DLD1 (cell line): ENCODE measurements around the gene DSTN.
"Not testable (repeated sequence)": the region's sequence is repeated elsewhere in the genome, so short reads cannot be mapped to it uniquely, and the experiment has no call there.

Experiments used
- in situ Hi-C: cut with HindIII; loops from 2 replicates; pipeline ENCODE4 v1.10.0; 2017; ENCODE audit warnings: low sequenced_read_pairs

DSTN gene

DNA sequence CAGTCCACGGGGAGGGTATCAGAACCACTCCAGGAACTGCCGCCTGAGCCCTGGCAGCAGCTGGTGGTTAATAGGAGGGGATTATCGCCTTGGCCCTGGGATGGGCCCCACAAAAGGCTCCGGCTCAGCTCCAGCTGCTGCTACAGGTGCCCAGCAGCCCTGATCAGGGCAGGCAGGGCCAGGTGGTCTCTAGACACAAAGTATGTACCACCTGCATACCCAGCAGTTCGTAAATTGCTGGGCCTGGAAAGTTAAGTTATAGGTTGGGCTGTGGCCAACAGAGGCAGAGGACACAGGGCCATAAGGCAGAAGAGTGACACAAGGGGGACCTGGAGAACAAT lies 77.1 kb downstream of the DSTN start:
- in situ Hi-C loops = no loop called here

DNA sequence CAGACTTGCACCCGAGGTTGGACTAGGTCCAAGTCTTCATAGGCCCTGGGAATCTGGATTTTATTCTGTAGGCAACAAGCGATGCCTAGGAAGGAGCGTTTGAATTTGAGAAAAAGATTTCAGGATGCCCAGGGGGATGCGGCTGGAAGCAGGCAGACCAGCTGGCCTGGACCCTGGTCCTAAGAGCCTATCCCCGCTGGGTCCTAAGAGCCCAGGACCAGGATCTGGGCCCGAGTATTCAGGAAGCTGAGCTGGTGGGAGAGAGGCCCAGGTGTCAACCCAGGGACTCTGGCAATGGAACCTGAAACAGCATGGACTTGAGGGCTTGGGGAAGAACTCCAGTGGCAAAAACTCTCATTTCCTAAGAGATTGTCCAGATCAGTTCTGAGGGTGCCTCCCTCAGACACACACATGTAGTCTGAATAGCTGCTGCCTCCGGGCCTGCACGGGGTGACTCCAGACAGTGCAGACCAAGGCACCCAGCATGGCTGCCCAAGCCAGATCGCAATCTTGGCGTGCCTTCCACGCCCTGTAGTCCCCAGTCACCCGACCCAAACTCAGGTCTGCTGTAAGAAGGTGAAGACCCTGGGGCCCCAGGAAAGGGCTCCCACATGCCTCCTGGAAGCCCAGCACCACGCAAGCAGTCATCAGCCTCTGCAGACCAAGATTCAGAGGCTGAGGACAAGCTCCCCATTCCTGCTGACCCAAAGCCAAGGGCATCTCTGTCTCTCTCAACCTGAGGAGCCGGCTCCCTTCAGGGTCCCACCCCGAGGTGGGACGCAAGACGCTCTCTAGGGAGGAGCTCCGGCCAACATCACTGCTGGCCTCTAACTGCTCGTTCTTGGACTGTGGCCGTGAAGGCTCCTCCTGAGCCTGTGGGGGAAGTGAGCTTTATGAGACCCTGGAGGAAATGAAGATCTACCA lies 77.8 kb downstream of the DSTN start:
- in situ Hi-C loops = no loop called here

DNA sequence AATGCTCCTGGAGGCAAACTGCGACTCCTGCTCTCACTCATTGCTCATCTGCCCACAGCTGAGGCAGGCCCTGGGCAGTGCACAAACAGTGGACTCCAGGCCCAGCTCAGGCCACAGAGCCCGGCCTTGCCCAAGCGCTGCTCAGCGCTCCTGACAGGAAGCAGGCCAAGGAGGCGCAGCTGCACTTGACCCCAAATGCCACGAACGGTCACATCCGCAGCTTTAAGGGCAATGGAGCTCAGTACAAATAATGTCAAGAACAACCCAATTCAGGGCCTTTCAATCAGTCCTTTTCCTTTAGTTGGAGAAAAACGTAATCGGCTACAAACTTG lies 78.4 kb downstream of the DSTN start:
- in situ Hi-C loops = no loop called here

DNA sequence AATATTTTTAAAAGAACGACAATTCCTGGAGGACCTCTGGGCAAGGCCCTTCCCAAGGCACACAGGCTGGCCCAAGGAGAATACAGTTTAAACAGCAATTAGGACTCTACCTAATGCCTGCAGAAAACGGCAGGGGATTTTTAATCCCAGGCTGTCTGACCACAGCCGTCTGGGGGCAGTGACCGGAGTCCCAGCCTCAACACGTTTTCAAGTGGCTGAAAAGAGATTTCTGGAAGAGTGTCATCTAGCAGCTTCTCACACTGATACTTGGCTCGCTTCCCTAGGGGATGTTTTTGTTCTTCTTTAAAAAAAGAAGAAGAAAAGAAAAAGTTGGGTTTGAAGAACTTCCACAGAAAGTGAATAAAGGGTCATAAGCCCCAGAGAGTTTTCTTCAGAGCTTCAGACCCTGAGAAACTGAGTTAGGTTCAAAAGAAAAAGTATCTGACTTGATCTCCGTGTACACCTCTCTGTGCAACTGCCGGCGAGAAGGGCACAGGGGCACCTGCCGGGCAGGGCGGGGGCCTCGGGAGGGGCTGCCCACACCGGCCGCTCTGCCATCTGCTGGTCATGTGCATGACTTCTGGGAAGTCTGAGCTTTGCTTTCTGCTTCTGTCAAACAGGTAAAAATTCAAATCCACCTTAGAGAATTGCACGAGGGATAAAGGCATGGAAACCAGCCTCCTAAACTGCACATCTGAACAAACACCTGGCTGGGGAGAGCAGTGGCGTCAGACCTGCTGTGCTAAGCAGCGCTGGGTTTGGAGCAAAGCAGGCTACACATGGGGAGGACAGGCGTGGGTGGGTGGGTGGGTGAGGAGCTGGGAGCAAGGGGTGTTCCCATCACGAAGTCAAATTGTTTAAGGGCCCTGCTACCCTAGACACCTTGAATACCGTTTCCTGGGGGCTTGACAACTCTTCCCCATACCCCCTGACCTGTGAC lies 79.2 kb downstream of the DSTN start:
- in situ Hi-C loops = no loop called here

DNA sequence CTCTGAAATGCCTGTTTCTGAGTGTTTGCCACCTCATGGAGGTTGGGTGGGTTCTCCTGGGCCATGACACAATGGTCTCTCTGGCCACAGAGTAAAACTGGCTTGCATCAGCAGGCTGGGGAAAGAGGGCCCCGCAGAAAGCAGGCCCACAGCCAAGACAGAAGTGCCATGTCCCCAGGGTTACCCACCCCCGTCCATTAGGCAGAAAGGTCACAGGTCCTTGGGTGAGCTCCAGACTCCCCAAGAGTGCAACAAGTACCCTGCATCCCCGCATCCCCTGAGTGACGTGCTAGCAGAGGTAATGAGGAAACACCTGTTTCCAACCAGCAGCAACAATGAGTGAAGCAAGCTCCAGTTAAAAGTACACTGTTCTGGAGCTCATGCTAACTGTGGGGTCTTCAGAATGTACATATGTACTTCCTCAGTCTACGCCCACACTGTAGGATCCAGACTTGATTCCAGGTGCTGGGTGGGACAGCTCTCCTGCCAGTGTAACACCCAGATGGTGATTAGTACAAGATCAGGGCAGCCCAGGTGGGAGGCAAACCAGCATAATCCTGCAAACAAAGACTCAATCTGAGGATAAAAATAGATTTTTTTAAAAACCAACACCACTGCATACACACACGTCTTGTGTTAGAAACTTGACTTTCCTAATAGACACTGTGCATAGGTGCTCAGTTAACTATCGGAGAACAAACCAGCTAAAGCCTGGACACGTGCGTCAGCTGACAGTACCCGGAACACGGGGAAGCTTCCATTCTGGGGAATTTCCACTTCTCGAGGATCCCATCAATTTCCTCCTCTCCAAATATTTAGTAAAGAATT lies 80.6 kb downstream of the DSTN start:
- in situ Hi-C loops = no loop called here

DNA sequence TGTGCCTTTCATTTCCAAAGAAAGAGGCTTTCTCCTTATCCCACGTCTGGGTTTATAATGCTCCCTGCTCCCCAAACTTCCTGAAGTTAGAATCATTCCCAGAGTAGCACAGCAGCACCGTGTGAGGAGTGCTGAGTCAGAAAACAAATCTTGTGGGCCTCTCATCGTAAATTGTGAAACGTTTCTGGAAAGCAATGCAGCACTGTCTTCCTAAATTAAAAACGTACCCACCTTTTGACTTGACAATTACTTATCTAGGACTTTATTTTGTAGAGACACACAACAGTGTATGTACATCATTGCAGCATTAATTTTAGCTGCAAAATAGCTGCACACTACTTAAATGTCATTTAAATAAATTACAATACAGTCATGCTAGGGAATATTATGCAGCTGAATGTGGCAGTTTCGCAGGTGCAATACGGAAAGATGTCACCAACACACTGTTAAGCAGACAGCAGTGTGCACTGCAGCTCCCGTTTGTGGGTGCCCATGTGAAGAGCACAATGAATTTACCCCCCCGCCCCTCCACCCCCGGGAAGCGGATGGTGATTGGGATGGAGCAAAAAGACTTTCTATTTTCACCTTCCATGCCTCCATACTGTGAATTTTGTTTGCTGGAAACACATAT lies 81.4 kb downstream of the DSTN start:
- in situ Hi-C loops = no loop called here

DNA sequence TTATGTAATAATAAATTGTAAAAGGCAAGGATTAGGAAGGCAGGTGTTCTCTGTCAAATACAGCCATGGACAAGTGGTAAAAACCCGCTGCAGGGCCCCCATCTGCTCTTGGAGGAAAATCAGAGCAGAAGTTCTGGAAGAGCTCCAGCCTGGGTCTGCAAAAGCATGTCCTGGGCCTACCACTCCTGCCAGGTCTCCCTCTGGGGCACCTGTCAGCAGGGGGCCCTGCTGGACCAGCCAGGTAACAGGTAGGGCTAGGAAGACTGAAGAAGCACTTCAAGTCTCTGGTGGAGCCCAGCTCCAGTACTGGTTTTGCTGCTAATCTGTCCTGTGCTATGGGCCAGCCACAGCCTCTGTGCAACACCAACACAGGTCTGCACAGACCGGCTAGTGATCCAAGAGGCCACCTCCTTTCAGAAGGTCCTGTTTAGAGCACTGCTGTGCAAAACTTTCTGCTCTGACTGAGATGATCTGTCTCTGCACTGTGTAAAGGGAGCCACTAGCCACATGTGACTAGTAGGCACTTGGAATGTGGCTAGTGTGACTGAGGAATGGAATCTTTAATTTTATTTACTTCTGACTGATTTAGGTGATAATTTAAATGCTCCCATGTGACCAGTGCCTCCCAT lies 82.0 kb downstream of the DSTN start:
- in situ Hi-C loops = no loop called here

DNA sequence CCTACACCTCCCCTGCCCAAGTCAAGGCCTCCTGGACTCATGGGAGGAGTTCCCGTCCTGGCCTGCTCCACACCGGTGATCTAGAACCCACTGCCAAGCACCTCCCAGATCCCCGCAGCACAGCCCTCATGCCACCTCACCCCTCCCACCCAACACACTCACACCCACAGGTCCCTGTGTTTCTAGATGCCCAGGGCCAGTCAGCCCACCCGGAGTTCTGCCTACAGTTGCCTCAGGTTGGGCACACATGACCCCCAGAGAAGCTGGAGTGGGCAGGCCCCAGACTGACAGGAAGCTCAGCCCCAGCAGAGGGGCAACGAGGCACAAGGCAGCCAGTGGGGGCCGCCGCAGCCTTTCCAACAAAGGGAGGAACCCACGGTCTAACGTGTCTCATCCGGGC lies 82.5 kb downstream of the DSTN start:
- in situ Hi-C loops = no loop called here

DNA sequence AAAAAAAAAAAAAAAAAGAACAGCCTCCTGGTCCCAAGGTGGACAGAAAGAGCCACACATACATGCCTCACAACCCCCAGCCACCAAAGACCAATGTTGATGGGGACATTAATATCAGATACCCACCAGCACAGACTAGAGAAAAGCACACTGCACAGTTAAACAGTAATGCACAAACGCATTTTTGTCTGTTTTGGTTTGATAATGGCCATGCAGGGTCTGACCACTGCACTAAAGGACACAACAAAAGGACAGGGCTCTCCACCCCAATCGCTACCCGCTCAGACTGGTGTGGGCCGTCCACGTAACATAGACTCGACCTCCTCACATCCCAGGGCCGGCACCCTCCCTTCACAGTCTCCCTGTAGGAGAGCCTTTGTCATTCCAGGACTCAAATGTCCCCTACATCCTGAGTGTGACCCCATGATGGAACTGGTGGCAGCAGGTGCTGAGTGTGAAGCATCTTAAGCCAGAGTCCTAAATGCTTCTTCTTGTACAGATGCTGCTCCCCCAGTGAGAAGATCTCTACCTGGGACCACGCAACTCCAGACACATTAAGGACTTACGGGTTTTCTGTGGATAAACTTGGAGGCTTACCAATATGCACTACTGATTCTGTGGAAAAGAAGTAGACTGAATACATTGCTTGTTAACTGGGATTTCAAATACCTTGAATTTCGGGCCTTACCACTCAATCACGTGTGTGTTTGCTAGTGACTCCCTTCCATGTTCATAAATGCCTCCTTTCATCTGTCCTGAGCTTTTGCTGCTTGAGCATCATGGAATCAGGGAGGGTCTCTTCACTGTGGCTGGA lies 84.2 kb downstream of the DSTN start:
- in situ Hi-C loops = no loop called here

DNA sequence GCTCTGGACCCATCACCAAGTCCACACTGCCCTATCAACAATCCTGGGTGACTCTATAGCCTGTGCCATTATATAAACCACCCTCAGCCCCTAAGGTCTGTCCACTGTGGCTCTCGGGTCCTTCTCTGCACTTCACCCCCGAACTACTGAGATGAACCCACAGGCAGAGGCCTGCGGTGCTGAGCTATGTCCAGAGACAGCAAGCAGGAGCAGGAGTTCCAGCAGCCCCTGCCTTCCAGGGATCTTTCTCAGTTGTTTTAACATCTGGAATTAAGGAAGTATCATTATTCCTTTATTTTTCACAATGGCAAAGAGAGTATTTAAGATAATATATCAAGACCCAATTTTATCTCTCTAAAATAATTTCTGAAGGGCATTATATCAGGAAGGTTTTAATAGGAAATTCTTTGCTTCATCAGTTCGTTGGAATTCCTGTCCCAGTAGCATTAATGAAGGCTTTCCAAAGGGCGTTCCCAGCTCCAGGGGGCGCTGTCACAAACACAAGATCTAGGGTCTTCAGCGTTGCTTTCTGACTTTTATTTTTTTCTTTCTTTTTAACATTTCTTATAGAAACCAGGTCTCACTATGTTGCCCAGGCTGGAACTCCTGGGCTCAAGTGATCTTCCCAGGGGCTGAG lies 84.9 kb downstream of the DSTN start:
- in situ Hi-C loops = no loop called here

DNA sequence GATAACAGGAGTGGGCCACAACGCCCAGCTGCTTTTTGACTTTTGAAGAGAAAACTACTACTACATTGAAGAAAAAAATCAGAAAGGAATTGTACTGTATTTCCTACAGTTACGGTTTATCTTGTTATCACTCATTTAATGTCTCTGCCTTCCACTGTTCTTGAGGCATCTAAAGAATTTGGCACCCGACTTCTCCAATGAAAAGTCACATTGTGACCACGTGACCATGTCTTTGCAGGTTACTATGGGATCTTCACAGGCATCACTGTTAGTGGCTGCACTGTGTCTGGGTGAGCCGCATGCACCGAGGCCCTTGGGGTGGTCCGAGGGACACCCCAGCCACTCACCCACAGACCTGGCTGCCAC lies 85.4 kb downstream of the DSTN start:
- in situ Hi-C loops = no loop called here

DNA sequence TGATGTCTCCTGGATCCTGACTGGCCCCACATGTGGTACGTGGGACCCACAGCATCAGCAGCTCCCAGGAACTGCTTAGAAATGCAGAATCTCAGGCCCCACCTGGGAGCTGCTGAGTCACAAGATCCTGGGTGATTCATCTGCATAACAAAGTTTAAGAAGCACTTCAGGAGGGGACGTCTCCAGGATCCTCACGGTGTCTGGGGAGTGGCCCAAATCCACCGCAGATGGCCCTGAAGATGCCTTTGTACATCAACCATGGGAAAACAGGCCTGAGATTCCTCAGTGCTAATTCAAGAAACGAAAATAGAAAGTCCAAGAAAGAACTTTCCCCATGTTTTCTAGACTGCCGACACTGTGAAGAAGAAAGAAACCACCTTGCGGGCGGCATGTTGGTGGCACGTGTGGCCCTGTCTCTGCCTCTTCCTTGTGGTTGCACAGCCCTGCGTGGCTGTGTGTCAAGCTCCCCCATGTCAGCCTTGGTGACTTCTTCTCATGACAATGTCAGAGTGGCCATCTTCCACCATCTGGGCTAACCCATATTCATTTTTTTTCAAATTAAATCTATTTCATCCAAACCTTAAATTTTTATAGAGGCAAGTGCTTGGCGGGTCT lies 86.1 kb downstream of the DSTN start:
- in situ Hi-C loops = no loop called here

DNA sequence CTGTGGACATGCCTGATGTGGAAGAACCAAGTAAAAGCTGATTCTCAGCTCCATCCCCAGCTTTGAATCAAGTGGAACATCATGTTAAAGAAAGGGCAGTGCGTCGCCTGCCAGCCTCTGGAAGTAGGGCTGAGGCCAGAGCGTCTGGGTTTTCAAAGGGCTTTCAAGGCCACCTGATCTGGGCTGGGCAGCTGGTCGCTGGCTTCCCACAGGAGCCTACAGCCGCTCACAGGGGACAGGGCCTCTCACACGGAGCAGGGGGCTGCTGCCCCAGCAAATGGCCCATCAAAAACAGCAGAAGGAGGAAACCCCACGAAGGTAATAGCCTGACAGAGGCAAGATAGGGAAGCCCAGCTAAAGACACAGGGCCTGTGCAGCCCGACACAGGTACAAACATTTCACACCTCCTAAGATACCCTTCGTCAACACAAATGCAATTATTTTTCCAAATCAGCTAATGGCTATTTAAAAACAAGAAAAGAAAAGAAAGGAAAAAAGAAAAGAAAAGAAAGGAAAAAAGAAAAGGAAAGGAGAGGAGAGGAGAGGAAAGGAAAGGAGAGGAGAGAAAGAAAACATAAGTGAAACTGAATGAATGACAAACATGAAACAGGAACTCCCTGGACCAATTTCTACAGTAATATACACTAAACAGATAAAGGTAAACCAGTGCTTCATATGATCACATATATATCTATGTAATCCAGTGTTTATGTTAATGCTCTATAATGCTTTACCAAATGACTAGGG lies 87.4 kb downstream of the DSTN start:
- in situ Hi-C loops = no loop called here

DNA sequence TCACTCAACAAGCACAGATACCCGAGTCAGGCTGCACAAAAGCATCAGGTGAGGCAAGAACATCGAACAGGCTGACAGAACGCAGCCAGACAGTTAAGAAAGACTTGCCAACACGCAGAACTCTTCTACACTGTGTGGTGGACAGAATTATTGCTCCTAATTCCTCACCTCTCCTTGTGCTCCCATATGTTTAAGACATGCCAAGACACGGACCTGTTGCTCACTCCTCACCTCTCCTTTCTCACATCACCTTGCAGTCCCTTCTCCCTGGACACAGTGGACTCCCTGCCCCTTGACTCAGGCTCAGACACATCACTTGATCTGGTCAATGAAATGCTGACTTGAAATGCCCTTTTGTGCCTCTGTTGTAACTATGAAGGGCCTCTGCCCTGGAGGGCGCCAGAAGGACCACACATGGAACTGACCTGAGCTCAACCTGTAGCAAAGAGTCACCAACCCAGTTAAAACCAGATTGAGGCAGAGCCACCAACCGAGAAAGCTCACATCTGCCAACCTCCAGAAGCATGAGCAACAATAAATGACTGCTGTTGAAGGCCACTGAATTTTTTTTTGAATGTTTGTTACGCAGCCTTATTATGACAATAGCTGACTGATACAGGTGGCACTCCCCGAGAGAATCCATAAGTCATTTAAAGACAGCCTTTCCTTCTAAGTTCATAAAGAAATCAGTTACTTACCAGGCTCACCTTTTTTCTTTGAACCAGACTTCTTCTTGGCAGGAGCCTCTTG lies 88.2 kb downstream of the DSTN start:
- in situ Hi-C loops = no loop called here

DNA sequence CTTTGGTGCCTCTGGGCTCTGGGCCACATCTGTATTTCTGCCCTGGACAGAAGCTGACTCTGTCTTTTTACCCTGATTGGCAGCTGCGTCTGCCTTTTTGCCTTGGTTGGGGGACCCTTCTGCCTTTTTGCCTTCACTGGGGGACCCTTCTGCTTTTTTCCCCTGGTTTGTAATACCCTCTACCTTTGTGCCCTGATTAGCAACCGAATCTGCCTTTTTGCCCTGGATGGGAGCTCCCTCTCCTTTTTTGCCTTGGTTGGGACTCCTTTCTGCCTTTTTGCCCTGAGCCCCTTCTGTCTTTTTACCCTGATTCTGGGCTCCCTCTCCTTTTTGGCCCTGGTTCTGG lies 88.7 kb downstream of the DSTN start:
- in situ Hi-C loops = no loop called here

DNA sequence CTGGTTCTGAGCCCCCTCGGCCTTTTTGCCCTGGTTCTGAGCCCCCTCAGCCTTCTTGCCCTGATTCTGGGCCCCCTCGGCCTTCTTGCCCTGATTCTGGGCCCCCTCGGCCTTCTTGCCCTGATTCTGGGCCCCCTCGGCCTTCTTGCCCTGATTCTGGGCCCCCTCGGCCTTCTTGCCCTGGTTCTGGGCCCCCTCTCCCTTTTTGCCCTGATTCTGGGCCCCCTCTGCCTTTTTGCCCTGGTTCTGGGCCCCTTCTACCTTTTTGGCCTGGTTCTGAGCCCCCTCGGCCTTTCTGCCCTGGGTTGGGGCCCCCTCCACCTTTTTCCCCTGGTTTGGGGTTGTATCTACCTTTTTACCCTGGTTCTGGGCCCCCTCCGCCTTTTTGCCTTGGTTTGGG lies 89.5 kb downstream of the DSTN start:
- in situ Hi-C loops = not testable (repeated sequence)
